Measurements from ENCODE around the gene DPYD.

The DPYD gene

GRCh38 chr1:97726386-97726785, 194.4 kb downstream of the DPYD start:
- Histone ChIP-seq H2BK120ac (ENCODE audit: low read depth, low read length) (no peak overlapping the region), H2AK5ac (ENCODE audit: low read depth, low read length) (no peak overlapping the region), H2BK5ac (ENCODE audit: low read length) (no peak overlapping the region), H3K4ac (ENCODE audit: low read length) (no peak overlapping the region), H3K79me1 (ENCODE audit: low read depth, low read length) (no peaks in the 10 kb centered on the region), H3K36me3 (replicated peaks in 1 of 2; ENCODE audit: control insufficient read depth in 2 of 2, insufficient read depth in 2 of 2, low read length in 2 of 2) (no peaks in the 10 kb centered on the region), H3K4me3 (ENCODE audit: low read length in 2 of 2) (no peak overlapping the region), H3K9me3 (replicated peaks in 1 of 2; ENCODE audit: control insufficient read depth in 2 of 2, insufficient read depth in 1 of 2, low read depth in 1 of 2, low read length in 2 of 2) (no peaks in the 10 kb centered on the region), H3K4me2 (ENCODE audit: insufficient read depth, low read length, poor library complexity, severe bottlenecking) (no peak overlapping the region), H2BK12ac (ENCODE audit: low read length) (no peak overlapping the region), H3K27ac (replicated peaks; ENCODE audit: low read length) (no peak overlapping the region), H3K18ac (ENCODE audit: low read length) (no peak overlapping the region), H3K9ac (ENCODE audit: low read depth, low read length, poor library complexity) (no peak overlapping the region), H3K14ac (ENCODE audit: low read length) (no peak overlapping the region), H2AFZ (ENCODE audit: low read length) (no peak overlapping the region), H3K23ac (ENCODE audit: low read depth, low read length, poor library complexity) (no peak overlapping the region), H2BK15ac (ENCODE audit: low read length) (no peak overlapping the region), H4K8ac (ENCODE audit: low read depth, low read length) (no peak overlapping the region), H3K27me3 (ENCODE audit: control insufficient read depth in 3 of 3, insufficient read depth in 3 of 3, low read depth in 1 of 3, low read length in 3 of 3) (no peaks in the 10 kb centered on the region), H3K4me1 (ENCODE audit: control insufficient read depth in 2 of 2, insufficient read depth in 1 of 2, low read depth in 1 of 2, low read length in 2 of 2) (no peaks in the 10 kb centered on the region), H4K91ac (ENCODE audit: low read depth, low read length, poor library complexity) (no peak overlapping the region)
- no peak for DNase-seq (ENCODE audit: low spot score)

- no peak overlapping the region for H3K4me2 ChIP-seq (ENCODE audit: insufficient read depth, low read length, poor library complexity, severe bottlenecking)
- no peak overlapping the region for H2BK120ac ChIP-seq (ENCODE audit: low read depth, low read length)
- H3K4me1 ChIP-seq (ENCODE audit: control insufficient read depth in 2 of 2, insufficient read depth in 1 of 2, low read depth in 1 of 2, low read length in 2 of 2): no peaks in the 10 kb centered on the region
- H3K18ac ChIP-seq (ENCODE audit: low read length): no peak overlapping the region
- H2BK12ac ChIP-seq (ENCODE audit: low read length): no peak overlapping the region
- H4K91ac ChIP-seq (ENCODE audit: low read depth, low read length, poor library complexity): no peak overlapping the region
- no peak overlapping the region for H2BK15ac ChIP-seq (ENCODE audit: low read length)
- H3K4ac ChIP-seq (ENCODE audit: low read length): no peak overlapping the region
- no peak overlapping the region for H3K9ac ChIP-seq (ENCODE audit: low read depth, low read length, poor library complexity)
- no peak overlapping the region for H3K27ac ChIP-seq (replicated peaks; ENCODE audit: low read length)
- H3K27me3 ChIP-seq (ENCODE audit: control insufficient read depth in 3 of 3, insufficient read depth in 3 of 3, low read depth in 1 of 3, low read length in 3 of 3): no peaks in the 10 kb centered on the region
- no peak overlapping the region for H2AK5ac ChIP-seq (ENCODE audit: low read depth, low read length)
- H2BK5ac ChIP-seq (ENCODE audit: low read length): no peak overlapping the region
- H3K36me3 ChIP-seq (replicated peaks in 1 of 2; ENCODE audit: control insufficient read depth in 2 of 2, insufficient read depth in 2 of 2, low read length in 2 of 2): no peaks in the 10 kb centered on the region
- H4K8ac ChIP-seq (ENCODE audit: low read depth, low read length): no peak overlapping the region
- H3K79me1 ChIP-seq (ENCODE audit: low read depth, low read length): no peaks in the 10 kb centered on the region
- H2AFZ ChIP-seq (ENCODE audit: low read length): no peak overlapping the region
- no peaks in the 10 kb centered on the region for H3K9me3 ChIP-seq (replicated peaks in 1 of 2; ENCODE audit: control insufficient read depth in 2 of 2, insufficient read depth in 1 of 2, low read depth in 1 of 2, low read length in 2 of 2)
- DNase-seq (ENCODE audit: low spot score): no peak
- H3K4me3 ChIP-seq (ENCODE audit: low read length in 2 of 2): no peak overlapping the region
- WGBS, 2 donors (ENCODE audit: extremely low coverage in 2 of 2, insufficient read length in 2 of 2, insufficient replicate concordance in 1 of 2): no CpG with 5 or more reads among the region's 2 CpGs
- H3K23ac ChIP-seq (ENCODE audit: low read depth, low read length, poor library complexity): no peak overlapping the region
- no peak overlapping the region for H3K14ac ChIP-seq (ENCODE audit: low read length)
Observed at GRCh38 chr1:97721221-97721620, 199.6 kb downstream of the DPYD start.

DNA sequence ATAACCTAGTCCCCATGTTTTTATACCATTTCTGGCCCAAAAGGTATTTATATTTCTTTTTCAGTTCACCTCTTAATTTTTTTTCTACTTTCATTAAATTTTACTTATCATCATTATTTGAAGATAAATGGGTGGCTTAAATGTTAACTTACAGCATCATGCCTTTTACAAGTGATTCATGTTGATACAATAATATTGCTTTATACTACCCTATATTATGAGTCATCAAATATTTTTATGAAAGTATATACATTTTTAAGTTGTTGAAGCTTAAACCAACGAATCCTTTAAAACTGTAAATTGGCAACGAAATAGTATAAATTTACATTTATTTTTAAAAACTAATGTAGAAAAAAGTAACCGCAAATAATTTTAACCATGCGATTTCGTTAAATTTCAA, 207.9 kb downstream of the DPYD start:
- DNase-seq (ENCODE audit: low spot score): no peak
- H3K4me3 ChIP-seq (ENCODE audit: low read length in 2 of 2): no peak overlapping the region
- no peak overlapping the region for H3K4me2 ChIP-seq (ENCODE audit: insufficient read depth, low read length, poor library complexity, severe bottlenecking)
- no peak overlapping the region for H2AK5ac ChIP-seq (ENCODE audit: low read depth, low read length)
- H3K27ac ChIP-seq (replicated peaks; ENCODE audit: low read length): no peak overlapping the region
- no CpG with 5 or more reads among the region's 5 CpGs for WGBS, 2 donors (ENCODE audit: extremely low coverage in 2 of 2, insufficient read length in 2 of 2, insufficient replicate concordance in 1 of 2)
- H3K9ac ChIP-seq (ENCODE audit: low read depth, low read length, poor library complexity): no peak overlapping the region
- no peak overlapping the region for H2BK120ac ChIP-seq (ENCODE audit: low read depth, low read length)
- no peak overlapping the region for H3K23ac ChIP-seq (ENCODE audit: low read depth, low read length, poor library complexity)
- no peak overlapping the region for H3K14ac ChIP-seq (ENCODE audit: low read length)
- H2AFZ ChIP-seq (ENCODE audit: low read length): no peak overlapping the region
- H3K18ac ChIP-seq (ENCODE audit: low read length): no peak overlapping the region
- no peak overlapping the region for H3K4ac ChIP-seq (ENCODE audit: low read length)
- H2BK12ac ChIP-seq (ENCODE audit: low read length): no peak overlapping the region
- H3K27me3 ChIP-seq (ENCODE audit: control insufficient read depth in 3 of 3, insufficient read depth in 3 of 3, low read depth in 1 of 3, low read length in 3 of 3): no peaks in the 10 kb centered on the region
- H3K4me1 ChIP-seq (ENCODE audit: control insufficient read depth in 2 of 2, insufficient read depth in 1 of 2, low read depth in 1 of 2, low read length in 2 of 2): no peaks in the 10 kb centered on the region
- no peaks in the 10 kb centered on the region for H3K79me1 ChIP-seq (ENCODE audit: low read depth, low read length)
- no peaks in the 10 kb centered on the region for H3K9me3 ChIP-seq (replicated peaks in 1 of 2; ENCODE audit: control insufficient read depth in 2 of 2, insufficient read depth in 1 of 2, low read depth in 1 of 2, low read length in 2 of 2)
- no peak overlapping the region for H2BK15ac ChIP-seq (ENCODE audit: low read length)
- H3K36me3 ChIP-seq (replicated peaks in 1 of 2; ENCODE audit: control insufficient read depth in 2 of 2, insufficient read depth in 2 of 2, low read length in 2 of 2): no peaks in the 10 kb centered on the region
- H2BK5ac ChIP-seq (ENCODE audit: low read length): no peak overlapping the region
- H4K8ac ChIP-seq (ENCODE audit: low read depth, low read length): no peak overlapping the region
- no peak overlapping the region for H4K91ac ChIP-seq (ENCODE audit: low read depth, low read length, poor library complexity)

- Histone ChIP-seq H3K9ac (ENCODE audit: low read depth, low read length, poor library complexity) (no peak overlapping the region), H3K23ac (ENCODE audit: low read depth, low read length, poor library complexity) (no peak overlapping the region), H3K14ac (ENCODE audit: low read length) (no peak overlapping the region), H3K79me1 (ENCODE audit: low read depth, low read length) (no peaks in the 10 kb centered on the region), H2BK12ac (ENCODE audit: low read length) (no peak overlapping the region), H2AFZ (ENCODE audit: low read length) (no peak overlapping the region), H3K4me3 (ENCODE audit: low read length in 2 of 2) (no peak overlapping the region), H3K4ac (ENCODE audit: low read length) (no peak overlapping the region), H3K27me3 (ENCODE audit: control insufficient read depth in 3 of 3, insufficient read depth in 3 of 3, low read depth in 1 of 3, low read length in 3 of 3) (no peaks in the 10 kb centered on the region), H3K4me1 (ENCODE audit: control insufficient read depth in 2 of 2, insufficient read depth in 1 of 2, low read depth in 1 of 2, low read length in 2 of 2) (no peaks in the 10 kb centered on the region), H3K4me2 (ENCODE audit: insufficient read depth, low read length, poor library complexity, severe bottlenecking) (no peak overlapping the region), H2AK5ac (ENCODE audit: low read depth, low read length) (no peak overlapping the region), H3K18ac (ENCODE audit: low read length) (no peak overlapping the region), H2BK120ac (ENCODE audit: low read depth, low read length) (no peak overlapping the region), H2BK5ac (ENCODE audit: low read length) (no peak overlapping the region), H3K27ac (replicated peaks; ENCODE audit: low read length) (no peak overlapping the region), H3K36me3 (replicated peaks in 1 of 2; ENCODE audit: control insufficient read depth in 2 of 2, insufficient read depth in 2 of 2, low read length in 2 of 2) (no peaks in the 10 kb centered on the region), H2BK15ac (ENCODE audit: low read length) (no peak overlapping the region), H4K91ac (ENCODE audit: low read depth, low read length, poor library complexity) (no peak overlapping the region), H4K8ac (ENCODE audit: low read depth, low read length) (no peak overlapping the region), H3K9me3 (replicated peaks in 1 of 2; ENCODE audit: control insufficient read depth in 2 of 2, insufficient read depth in 1 of 2, low read depth in 1 of 2, low read length in 2 of 2) (no peaks in the 10 kb centered on the region)
- DNase-seq (ENCODE audit: low spot score): no peak
- no CpG with 5 or more reads among the region's 1 CpG for WGBS, 2 donors (ENCODE audit: extremely low coverage in 2 of 2, insufficient read length in 2 of 2, insufficient replicate concordance in 1 of 2)
Observed at GRCh38 chr1:97711858-97712257, 209.0 kb downstream of the DPYD start.

Measured in neuronal stem cell (in vitro differentiated cells).